Left cardiac atrium (tissue), 4 donors: Measurements from ENCODE around the gene NDUFV3. TPM values are rescaled to one million over a fixed set of nuclear protein-coding genes. Genes with fewer than 3 reads are reported as not detected.
"Not testable (repeated sequence)": the region's sequence is repeated elsewhere in the genome, so short reads cannot be mapped to it uniquely, and the experiment has no call there.

ENCODE experiments used
- ATAC-seq, 2 donors: fragments of 200-7000 bp; cut with Tn5 transposase; one replicate each; pipeline ENCODE4 v1.9.1; 2020; ENCODE audit warnings: mild to moderate bottlenecking in 2 of 2, moderate library complexity in 2 of 2
- DNase-seq: peaks from one replicate; pipeline ENCODE4 v3.0.0-alpha.2; 2020
- intact Hi-C, 2 donors: fragments of 100-400 bp; cut with DNase I; formaldehyde crosslinking; loops; one replicate each; pipeline versions ENCODE4 v1.14.1 to v1.15.1; 2022 to 2023
- microRNA-seq, 2 donors: library from miRNA; unstranded; fragments of <30 nt; microRNA quantifications; one replicate each; pipeline ENCODE4 v1.2.0, GENCODE V29; 2020
- total RNA-seq, 2 donors: library from RNA; stranded (reverse); fragmentation: NEBNext Ultra II Directional; extraction: Animal tissue kit (Norgen Biotek cat#: 25700); gene quantifications; one replicate each; pipeline ENCODE4 v1.2.1, GENCODE V29; 2021
- donor health status: DM: no; HTN: yes; CAD: no.
- donor health status: DM: no; HTN: yes; CAD: no; lungs with severe emphysema.
- donor health status: DM: yes; HTN: yes; CAD: no.
- donor health status: Dilated cardiomyopathy.

The NDUFV3 gene
- total RNA-seq, 2 donors from 2014 or later, result 46.4 to 49.7 TPM

DNA sequence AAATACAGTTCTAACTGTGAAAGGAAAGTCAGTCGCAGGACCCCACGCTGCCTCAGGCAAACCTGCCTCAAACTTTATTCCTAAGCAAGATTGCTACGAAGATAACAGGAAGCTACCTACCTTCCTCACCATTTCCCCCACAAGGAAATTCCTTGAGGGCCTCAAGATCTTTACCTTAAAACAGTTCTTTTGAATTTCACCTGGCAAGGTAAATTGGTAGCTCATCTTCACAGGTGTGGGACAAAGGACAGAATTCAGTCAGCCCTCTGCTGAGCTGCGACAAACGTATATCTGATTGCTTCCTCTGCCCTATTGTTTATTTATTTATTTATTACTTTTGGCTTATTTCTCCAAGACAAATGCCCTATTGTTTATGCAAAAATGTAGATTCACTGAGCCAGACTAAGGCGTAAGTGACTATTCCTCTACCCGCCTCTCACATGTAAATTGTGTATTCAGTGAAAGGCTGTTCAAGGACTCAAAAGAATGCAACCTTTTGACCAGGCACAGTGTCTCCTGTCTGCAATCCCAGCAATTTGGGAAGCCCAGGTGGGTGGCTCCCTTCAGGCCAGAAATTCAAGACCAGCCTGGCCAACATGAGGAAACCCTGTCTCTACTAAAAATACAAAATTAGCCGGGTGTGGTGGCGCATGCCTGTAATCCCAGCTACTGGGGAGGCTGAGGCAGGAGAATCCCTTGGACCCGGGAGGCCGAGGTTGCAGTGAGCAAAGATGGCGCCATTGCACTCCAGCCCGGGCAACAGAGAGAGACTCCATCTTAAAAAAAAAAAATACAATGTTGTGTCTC lies 63.9 kb downstream of the NDUFV3 start:
- intact Hi-C loops, result no loop called here
- no peak for DNase-seq
- ATAC-seq, result peak in 1 of 2 donors; percentile 94

- intact Hi-C loops, DNase-seq, ATAC-seq: not testable (repeated sequence)
Measured at GRCh38 chr21:42958122-42958521, 65.0 kb downstream of the NDUFV3 start.

DNA sequence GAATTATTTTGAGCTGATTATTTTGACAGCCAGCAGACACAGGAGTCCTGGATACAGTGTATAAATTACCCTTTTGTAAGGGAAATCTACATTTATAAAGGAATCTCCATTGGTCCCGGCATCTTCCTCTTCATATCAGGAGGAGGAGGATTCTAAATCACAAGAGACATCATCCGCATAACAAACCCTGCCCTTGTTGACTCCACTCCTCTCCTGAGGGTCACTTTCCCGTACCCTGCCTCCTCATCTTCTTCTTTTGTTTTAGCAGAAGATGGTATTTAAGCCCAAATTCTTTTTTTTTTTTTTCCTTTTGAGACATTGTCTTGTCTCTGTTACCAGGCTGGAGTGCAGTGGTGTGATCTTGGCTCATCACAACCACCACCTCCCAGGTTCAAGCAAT lies 66.6 kb downstream of the NDUFV3 start:
- ATAC-seq, result no peak
- DNase-seq, result no peak
- intact Hi-C loops, result loop anchor here in 1 of 2 donors (10.0 kb wide), 1 partner anchor 45 kb away; no protein-coding TSS in a partner anchor

GRCh38 chr21:42962380-42963007 lies 69.4 kb downstream of the NDUFV3 start:
- intact Hi-C loops, result loop anchor here in 1 of 2 donors (10.0 kb wide), 1 partner anchor 48 kb away; no protein-coding TSS in a partner anchor
- ATAC-seq, result no peak
- DNase-seq, result no peak

Small RNA genes lying within 50 kb of the gene (microRNA-seq; reads per million reads assigned to microRNA genes)
- 0 reads per million in 2 donors for gene MIR5692B

Other genes with a start within 250 kb of the NDUFV3 start
- 1 to 10 TPM; 3.0 to 6.0 TPM for gene PDE9A, start 239.7 kb upstream of the NDUFV3 start, total RNA-seq
- 1 to 10 TPM; 6.5 to 9.9 TPM for gene WDR4, start 13.8 kb upstream of the NDUFV3 start, total RNA-seq
- gene ERVH48-1, start 32.3 kb downstream of the NDUFV3 start, total RNA-seq, result not detected
- gene PKNOX1, start 81.3 kb downstream of the NDUFV3 start, total RNA-seq, result 1 to 10 TPM; 7.4 to 8.9 TPM
- 10 to 100 TPM in 1 of 2 donors, 1 to 10 TPM in 1; 5.8 to 12.8 TPM for gene CBS, start 182.5 kb downstream of the NDUFV3 start, total RNA-seq
- 1 to 10 TPM; 8.5 to 8.6 TPM for gene U2AF1, start 214.3 kb downstream of the NDUFV3 start, total RNA-seq